Stimulated activated CD4-positive, alpha-beta T cell treated with anti-CD3 and anti-CD28 coated beads, Interleukin-2, amount 100 ng/mL, for 24 hours (primary cell): ENCODE results near the gene SLC29A1.
"Not testable (repeated sequence)": the region's sequence is repeated elsewhere in the genome, so short reads cannot be mapped to it uniquely, and the experiment has no call there.

ENCODE experiments used
- DNase-seq, 2 donors: peaks; one replicate each; pipeline ENCODE4 v3.0.0-alpha.2; 2020

Gene SLC29A1

GRCh38 chr6:44224029-44224964, 902 bp downstream of the SLC29A1 start:
- peak in 1 of 2 donors; percentile 37 for DNase-seq

GRCh38 chr6:44224965-44225305, 1.5 kb downstream of the SLC29A1 start:
- no peak for DNase-seq

DNA sequence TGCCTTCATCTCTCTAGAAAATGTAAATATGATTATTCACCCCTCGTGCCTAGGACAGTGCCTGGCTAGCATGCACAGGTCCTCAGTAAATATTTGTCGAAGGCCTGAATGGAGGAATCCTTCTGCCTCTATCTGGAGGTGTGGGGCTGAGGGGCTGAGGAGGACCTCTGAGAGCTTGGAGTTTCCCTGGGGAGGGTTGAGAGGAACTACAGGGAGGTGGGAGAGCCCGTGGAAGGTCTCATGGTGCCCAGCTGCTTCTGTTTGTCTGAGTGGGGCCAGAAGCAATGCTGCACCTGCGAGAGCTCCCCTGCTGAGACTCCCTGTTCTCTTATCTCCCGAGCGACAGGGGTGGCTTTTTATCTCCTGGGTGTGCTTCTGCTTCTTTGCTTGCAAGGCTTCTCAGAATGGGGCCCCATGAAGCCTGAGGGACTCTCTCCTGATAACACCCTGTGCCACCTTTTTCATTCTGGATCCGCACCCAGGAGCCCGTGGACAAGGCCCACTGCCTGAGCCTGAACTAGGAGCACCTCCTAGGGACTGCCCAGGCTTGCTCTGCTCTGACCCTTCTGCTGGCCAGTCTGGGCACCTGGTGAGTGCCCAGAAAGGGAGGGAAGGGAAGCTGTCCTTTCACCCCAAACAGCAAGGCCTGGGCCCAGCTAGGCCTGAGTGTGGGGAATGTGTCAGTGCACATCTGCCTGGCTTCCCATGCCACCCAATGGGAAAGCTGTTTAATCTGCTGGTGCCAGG, 2.4 kb downstream of the SLC29A1 start:
- DNase-seq: no peak

GRCh38 chr6:44226368-44227147, 3.2 kb downstream of the SLC29A1 start:
- DNase-seq: no peak

DNA sequence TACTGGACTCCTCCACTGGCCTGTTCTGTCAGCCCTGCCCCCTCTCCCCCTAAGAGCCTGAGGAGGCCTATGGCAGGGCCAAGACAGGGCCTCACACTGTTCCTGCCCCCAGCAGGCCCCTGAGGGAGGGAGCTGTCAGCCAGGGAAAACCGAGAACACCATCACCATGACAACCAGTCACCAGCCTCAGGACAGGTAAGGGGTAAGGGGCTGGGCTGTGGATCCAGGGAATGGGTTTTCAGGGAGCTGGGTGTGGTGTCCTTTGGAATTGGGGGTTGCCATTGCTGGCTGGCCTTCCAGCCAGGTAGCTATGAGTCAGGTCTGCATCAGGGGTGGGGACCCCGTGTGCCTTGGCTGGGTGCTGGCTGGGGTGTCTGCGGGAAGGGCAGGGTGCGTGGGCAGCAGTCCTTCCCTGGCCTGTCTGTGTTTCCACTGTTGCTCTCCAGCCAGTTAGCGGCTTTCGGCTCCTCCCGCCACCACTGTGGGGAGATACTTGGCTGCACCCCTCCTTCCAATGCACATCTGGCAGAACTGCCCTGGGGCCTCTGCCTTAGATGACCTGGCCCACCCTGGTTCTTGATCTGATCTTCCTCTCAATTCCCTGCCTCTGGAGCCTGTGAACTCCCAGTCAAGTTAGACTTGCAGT, 3.9 kb downstream of the SLC29A1 start:
- no peak for DNase-seq

DNA sequence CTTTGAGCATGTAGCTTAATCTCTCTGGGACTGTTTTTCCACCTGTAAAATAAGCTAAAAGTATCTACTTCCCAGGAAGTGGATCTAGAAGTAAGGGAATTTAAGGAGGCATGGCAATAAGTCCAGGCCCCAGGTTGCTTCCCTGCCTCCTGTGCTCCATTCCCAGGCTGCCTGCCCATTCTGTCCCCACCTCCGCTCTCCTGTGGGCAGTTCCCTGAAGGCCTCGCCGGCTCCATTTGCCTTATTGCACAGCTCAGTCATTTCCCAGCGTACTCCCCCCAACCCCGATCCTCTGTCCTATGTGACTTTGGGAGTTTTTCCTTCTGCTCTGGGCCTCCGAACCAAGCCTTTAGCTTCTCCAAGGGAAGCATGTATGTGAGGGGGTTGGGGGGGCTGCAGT, 4.6 kb downstream of the SLC29A1 start:
- DNase-seq: no peak

- DNase-seq: no peak
Measured at GRCh38 chr6:44228433-44228832, 5.0 kb downstream of the SLC29A1 start.

- no peak for DNase-seq
Measured at GRCh38 chr6:44228836-44229235, 5.4 kb downstream of the SLC29A1 start.

- DNase-seq: no peak
Measured at GRCh38 chr6:44229376-44230033, 6.1 kb downstream of the SLC29A1 start.

- no peak for DNase-seq
Measured at GRCh38 chr6:44230034-44230675, 6.8 kb downstream of the SLC29A1 start.

GRCh38 chr6:44231426-44231825, 8.0 kb downstream of the SLC29A1 start:
- DNase-seq: not testable (repeated sequence)

- DNase-seq: no peak
Measured at GRCh38 chr6:44232676-44233566, 9.5 kb downstream of the SLC29A1 start.

DNA sequence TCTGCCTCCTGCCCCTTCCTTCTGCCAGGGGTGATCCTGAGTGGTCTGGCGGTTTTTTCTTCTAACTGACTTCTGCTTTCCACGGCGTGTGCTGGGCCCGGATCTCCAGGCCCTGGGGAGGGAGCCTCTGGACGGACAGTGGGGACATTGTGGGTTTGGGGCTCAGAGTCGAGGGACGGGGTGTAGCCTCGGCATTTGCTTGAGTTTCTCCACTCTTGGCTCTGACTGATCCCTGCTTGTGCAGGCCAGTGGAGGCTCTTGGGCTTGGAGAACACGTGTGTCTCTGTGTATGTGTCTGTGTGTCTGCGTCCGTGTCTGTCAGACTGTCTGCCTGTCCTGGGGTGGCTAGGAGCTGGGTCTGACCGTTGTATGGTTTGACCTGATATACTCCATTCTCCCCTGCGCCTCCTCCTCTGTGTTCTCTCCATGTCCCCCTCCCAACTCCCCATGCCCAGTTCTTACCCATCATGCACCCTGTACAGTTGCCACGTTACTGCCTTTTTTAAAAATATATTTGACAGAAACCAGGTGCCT, 10.2 kb downstream of the SLC29A1 start:
- DNase-seq: no peak

GRCh38 chr6:44234101-44235025, 11.0 kb downstream of the SLC29A1 start:
- no peak for DNase-seq

DNA sequence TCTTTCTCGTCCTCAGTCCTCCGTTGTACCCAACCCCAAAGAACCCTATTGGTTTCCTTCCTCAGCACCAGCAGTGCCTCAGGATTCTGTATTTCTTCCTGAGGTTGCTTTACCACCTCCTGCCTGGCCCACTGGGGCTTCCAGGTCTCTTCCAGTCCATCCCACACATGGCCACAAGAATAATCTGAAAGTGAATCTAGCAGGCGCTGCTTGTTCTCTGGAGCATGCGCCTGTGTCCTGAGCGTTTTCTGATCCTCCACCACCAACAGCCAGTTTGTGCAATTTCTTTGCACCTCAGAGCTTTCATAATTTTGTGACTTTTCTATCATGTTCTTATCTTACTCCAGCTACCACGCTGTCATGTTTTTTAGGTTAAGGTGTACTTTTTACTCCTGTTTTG, 11.9 kb downstream of the SLC29A1 start:
- no peak for DNase-seq

- no peak for DNase-seq
Measured at GRCh38 chr6:44235891-44236516, 12.6 kb downstream of the SLC29A1 start.

GRCh38 chr6:44237021-44237812, 13.8 kb downstream of the SLC29A1 start:
- peak; percentile 67 to 77 for DNase-seq
